GM12801 (cell line): Measurements from ENCODE around the gene MYCBPAP.

Source experiments
- TF ChIP-seq, protein P1 (sequence below): IDR thresholded peaks from one replicate; pipeline ENCODE4 v1.5.1; 2011; ENCODE audit warnings: control low read depth; ENCODE audit not compliant: insufficient read length; ENCODE audit errors: extremely low read depth

Gene MYCBPAP

DNA sequence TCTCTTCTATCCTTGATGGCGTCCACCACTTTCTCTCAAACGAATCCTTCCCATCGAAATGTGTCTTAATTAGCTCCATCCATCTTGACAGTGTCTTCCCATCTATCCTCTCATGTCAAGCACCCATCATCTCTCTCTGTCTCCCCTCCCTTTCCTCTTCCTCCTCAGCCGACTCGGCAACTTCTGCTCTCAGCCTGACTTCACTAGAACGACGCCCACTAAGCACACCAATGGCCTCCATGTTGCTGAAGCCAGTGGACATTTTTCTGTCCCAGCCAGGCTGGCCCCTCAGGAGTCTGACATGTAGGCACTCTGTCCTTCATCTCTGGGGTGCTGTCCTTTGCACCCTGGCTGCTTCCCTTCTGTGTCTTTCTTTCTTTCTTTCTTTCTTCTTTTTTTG is 36.3 kb downstream of the MYCBPAP start:
- TF ChIP-seq, protein P1, sequence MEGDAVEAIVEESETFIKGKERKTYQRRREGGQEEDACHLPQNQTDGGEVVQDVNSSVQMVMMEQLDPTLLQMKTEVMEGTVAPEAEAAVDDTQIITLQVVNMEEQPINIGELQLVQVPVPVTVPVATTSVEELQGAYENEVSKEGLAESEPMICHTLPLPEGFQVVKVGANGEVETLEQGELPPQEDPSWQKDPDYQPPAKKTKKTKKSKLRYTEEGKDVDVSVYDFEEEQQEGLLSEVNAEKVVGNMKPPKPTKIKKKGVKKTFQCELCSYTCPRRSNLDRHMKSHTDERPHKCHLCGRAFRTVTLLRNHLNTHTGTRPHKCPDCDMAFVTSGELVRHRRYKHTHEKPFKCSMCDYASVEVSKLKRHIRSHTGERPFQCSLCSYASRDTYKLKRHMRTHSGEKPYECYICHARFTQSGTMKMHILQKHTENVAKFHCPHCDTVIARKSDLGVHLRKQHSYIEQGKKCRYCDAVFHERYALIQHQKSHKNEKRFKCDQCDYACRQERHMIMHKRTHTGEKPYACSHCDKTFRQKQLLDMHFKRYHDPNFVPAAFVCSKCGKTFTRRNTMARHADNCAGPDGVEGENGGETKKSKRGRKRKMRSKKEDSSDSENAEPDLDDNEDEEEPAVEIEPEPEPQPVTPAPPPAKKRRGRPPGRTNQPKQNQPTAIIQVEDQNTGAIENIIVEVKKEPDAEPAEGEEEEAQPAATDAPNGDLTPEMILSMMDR, result no peak

DNA sequence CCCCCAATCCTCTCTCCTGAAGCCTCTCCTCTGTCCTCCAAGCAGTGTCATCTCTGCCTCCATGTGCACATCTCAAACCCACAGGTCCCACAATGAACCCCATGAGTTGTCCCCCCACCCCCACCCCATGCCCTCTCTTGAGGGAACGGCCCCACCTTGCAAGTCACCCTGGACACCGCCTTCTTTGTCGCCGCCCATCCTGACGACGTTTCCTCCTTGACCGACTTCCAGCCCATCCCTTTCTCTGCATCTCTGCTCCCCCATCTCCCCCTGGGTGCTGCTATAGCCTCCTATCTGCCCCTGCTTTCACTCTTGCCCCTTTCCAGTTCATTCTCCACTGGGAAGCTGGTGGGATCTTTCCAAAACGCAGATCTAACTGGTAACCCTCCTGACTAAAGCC is 37.1 kb downstream of the MYCBPAP start:
- TF ChIP-seq, protein P1, result no peak

DNA sequence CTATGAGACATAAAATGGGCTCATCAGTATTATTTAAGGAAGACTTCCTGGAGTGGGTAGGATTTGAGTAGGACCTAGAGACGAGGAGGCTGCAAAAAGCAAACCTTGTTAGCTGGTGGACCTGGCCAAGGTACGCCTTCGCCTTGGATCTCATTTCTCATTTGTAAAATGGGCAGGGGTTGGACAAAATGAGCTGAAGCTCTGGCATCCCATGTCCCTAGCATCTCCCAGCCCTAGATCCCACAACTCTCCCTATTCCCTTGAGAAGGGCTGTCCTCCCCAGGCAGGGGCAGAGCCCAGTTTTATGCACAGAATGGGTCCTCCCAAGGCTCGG is 38.4 kb downstream of the MYCBPAP start:
- TF ChIP-seq, protein P1, result no peak

DNA sequence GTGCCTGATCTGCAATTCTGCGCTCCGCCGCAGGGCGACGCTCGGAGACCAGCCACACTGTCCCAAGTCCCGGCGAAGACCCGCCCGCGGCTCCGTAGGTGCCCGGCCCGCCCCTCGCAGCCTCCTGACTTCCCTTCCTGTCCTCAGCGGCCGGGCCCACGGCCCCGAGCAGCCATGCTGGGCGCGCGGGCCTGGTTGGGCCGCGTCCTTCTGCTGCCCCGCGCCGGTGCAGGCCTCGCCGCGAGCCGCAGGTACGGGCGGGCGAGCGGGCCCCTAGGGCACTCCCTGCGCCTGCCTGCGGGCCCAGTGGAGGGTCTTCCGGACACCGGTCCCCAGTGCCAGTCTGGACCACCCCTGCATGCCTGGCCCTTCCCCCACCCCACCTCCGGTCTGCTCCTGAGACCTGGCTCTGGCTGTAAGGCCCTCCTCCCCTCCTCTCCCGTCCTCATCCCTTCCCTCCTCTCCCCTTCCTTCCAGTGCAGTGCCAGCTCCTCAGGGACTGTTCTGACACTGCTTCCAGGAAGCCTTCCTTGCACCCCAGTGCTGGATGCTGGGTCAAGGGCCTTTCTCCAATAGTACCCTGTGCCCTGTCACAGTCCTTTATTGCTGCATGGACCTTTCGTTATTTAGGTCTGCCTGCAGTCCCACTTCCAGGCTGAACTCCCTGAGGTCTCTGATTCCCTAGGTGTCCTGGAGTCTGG is 38.9 kb downstream of the MYCBPAP start, which contains the start of gene SPATA20:
Gene SPATA20 (plus strand): TSS at position 140 of the 701 bp plus-strand sequence. CDS start 35 bp downstream, at position 175.
- TF ChIP-seq, protein P1, result peak; percentile 83

DNA sequence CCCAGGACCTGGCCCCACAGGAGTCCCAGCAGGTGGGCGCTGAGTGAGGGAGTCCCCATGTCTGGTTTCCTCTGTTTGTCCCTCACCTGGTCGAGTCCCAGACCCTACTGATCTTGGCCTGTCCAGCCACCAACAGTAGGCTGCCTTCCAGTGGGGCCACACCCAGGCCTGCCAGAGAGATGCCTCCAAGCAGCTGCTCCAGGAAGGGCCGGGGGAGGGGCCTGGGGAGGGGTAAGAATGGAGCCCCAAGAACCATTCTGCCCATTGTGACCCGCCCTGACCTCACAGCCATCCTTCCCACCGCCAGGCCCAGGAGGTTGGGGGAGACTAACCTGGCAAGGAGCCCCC is 39.5 kb downstream of the MYCBPAP start:
- TF ChIP-seq, protein P1, result no peak

DNA sequence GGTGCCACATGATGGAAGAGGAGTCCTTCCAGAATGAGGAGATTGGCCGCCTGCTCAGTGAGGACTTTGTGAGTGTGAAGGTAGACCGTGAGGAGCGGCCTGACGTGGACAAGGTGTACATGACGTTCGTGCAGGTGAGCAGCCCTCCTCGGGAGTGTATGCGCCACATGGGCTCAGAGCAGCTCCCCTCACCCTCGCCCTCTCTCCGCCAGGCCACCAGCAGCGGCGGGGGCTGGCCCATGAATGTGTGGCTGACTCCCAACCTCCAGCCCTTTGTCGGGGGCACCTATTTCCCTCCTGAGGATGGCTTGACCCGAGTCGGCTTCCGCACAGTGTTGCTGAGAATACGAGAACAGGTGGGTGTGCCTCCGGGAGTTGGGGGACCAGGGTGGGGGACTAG is 40.6 kb downstream of the MYCBPAP start:
- TF ChIP-seq, protein P1, result no peak

DNA sequence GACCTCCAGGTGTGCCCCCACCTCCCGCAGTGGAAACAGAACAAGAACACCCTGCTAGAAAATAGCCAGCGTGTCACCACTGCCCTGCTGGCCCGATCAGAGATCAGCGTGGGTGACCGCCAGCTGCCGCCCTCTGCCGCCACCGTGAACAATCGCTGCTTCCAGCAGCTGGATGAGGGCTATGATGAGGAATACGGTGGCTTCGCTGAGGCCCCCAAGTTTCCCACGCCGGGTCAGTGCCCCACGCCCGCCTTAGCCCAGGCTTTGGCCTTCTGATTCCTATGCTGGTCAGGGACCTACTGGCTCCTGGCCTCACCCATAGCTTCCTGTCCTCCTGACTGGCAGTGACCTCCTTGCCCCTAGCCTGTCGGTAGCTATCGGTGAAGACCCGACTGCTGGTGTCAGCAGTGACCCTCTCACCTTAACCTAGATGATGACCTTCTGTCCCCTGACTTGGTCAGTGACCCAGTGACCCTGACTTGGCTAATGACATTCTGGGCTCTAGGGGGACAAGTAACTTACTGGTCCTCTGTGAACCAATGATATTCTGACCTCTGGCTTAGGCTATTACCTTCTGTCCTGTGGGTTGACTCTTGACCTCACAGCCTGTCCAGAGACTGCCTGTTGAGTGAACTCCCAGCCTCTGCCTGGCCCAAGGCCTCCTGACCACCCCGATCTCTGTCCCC is 41.2 kb downstream of the MYCBPAP start:
- TF ChIP-seq, protein P1, result no peak
